HG02970 (cell line): ENCODE data around the gene ASPHD2.

Source experiments
- ATAC-seq: cut with Tn5 transposase; IDR thresholded peaks from one replicate; pipeline ENCODE4 v1.9.1; 2021; ENCODE audit warnings: mild to moderate bottlenecking, moderate library complexity, moderate number of reproducible peaks; ENCODE audit not compliant: unreplicated experiment, low FRiP score

Gene ASPHD2

DNA sequence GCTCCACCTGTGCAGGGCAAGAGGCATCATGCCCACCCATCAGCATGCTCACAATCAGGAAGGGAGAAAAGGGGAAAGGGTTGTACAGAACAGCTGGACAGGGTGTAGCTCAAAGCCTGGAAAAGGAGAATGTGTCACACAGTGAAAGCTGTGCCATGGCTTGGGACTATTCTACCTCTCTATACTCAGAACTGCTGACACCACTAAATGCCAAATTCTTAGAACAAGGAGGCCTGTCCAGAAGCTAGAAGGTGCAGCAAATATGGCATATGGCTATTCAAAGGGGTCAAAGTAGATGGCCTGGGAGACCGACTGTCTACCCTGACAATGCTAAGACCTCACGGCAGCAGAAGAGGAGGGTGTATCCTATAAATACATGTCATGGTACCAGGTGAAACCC is 41.7 kb downstream of the ASPHD2 start:
- no peak for ATAC-seq

- no peak for ATAC-seq
Measured at GRCh38 chr22:26471522-26471921, 42.5 kb downstream of the ASPHD2 start.

GRCh38 chr22:26474682-26475081 is 45.6 kb downstream of the ASPHD2 start:
- no peak for ATAC-seq

DNA sequence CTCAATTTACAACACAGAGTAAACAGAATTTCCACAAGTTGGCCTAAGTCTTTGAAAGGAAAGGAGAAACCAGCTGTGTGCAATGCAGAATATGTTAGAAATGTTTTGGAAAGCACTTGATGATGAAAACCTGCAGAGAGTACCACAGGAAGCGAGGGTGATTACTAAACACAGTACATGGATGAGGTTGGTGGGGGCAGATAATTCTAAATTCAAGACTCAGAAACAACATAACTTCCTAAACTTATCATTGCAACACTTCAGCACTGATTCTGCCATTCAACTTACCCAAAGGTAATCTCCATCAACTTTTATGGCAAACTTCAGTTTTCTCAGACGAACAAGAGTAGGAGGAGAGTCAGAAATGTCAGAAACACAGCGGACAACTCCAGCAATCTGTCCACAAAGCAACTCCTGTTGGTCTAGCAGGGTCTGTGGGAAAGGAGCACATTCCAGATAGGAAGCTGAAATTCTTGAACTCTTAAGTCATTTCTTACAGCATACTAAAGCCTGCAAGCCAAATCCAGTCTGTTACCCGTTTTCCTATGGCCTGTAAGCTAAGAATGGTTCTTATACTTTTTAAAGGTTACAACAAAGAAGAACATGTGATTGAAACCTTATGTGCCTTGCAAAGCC is 47.8 kb downstream of the ASPHD2 start:
- no peak for ATAC-seq

DNA sequence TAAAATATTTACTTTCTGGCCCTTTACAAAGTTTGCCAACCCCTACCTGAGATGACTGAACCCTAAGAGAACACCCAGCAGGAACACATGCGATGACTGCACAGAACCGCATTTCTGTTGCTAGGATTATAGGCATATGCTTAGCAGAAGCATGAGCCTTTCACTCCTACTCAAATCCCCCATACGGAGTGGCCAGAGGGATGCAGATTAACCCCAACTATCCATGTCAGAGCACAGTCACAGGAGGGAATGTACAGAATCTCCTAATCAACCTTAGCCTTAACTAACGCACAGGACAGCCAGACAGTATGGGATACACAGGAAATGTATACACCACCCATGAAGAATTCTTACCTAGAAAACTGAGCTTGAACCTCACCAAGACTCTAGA is 48.3 kb downstream of the ASPHD2 start:
- ATAC-seq = no peak

DNA sequence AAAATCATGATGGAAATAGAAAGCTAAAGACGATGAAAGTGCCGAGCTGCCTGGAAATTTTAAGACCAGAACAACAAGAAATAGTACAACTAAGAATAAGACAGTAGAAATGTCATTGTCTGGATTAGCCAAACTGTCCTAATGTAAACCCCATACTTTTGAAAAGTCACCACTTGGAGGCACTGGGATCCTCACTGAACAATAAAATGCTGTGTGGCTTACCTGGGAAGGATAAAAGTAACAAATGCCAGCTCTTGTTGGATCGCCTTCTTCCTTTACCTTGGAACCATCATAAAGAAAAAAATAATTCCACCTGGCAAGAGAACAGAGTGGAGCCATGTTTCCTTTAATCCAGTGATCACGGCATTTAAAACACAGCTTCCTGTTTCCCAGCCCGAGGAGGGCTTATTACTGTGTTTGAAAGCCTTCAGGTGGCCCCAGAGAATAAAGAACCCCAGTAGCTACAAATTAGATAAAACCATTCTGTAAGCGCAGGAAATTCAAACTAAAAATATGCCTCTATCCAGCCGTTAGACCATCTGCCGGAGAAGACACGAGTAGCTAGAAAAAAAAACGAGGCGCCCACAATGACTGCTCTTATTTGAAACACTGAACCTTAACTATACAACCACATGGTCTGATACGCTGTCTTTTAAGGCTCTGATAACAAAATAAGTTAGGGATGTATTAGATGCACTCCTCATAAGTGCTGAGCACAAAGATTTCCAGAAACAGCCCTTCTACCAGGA is 50.2 kb downstream of the ASPHD2 start:
- no peak for ATAC-seq

DNA sequence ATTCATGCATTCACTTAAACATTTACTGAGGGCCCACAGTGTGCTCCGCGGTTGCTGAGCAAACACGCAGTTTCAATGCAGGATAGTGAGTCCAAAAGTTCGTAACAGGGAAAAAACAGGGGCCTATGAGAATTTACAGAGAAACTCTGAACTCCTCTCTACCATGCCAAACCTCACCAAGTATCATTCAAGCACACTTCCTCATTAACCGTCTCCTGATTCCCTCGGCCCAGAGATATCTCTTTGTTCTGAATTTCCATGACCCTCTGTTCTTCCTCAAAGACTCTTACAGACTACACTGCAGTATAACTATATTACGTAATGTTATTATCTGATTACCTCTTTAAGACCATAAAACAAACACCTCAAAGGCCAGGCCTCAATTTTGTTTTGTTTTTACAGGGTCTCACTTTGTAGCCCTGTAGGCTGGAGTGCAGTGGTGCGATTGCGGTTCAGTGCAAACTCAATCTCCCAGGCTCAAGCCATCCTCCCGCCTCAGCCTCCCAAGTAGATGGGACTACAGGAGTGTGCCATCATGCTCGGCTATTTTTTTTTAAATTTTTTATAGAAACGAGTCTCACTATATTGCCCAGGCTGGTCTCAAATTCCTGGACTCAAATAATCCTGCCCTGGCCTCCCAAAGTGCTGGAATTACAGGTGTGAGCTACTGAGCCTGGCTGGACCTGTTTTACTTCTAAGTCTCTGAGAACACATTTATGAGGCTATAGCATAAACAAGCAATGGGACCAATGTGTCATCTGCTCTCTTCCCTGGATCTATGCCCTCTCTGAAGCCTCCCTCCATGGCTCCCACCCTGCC is 50.9 kb downstream of the ASPHD2 start:
- no peak for ATAC-seq

DNA sequence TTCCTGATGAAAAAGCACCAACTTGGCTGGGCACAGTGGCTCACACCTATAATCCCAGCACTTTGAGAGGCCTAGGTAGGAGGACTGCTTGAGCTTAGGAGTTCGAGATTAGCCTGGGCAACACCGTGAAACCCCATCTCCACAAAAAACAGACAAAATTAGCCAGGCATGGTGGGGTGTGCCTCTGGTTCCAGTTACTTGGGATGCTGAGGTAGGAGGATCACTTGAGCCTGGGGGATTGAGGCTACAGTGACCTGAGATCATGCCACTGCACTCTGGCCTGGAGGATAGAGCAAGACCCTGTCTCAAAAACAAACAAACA is 51.5 kb downstream of the ASPHD2 start:
- no peak for ATAC-seq

DNA sequence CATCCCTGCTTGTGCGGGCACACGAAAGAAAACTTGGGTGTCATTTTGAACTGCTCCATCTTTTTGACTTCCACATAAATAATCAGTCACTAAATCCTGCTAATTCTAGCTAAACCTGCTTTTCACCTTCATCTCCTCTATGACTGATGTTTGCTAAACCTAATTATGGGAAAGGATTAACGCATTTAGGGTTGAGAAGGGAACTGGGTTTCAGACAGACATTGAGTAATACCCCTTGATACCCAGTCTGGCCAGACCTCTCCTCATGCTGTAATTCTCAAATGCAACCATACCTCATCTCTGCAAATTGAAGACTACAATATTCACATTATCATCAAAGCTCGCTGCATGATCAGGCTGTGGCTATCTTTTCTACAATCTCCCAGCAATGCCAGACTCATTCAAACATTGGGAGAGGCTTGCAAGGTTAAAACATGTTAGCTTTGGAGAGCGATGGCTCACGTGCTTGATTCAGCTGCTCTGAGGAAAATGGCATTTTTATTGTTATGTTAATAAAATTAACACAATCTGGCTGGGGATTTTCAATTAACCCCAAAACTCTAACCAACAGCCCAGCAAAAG is 52.1 kb downstream of the ASPHD2 start:
- ATAC-seq = no peak

- ATAC-seq = no peak
Measured at GRCh38 chr22:26481694-26482093, 52.6 kb downstream of the ASPHD2 start.

GRCh38 chr22:26482161-26482560 is 53.1 kb downstream of the ASPHD2 start:
- no peak for ATAC-seq

GRCh38 chr22:26483043-26483438 is 54.0 kb downstream of the ASPHD2 start:
- no peak for ATAC-seq

- peak; percentile 78 for ATAC-seq
Measured at GRCh38 chr22:26483439-26484359, 54.6 kb downstream of the ASPHD2 start, which contains the start of the genes HPS4 and SRRD. Gene HPS4, minus strand, starts transcription at chr22:26483783. Its CDS starts 2,021 bp downstream, at chr22:26481762. Gene SRRD, plus strand, starts transcription at chr22:26483877. Its CDS starts 14 bp downstream, at chr22:26483891.

GRCh38 chr22:26484360-26484706 is 55.3 kb downstream of the ASPHD2 start:
- no peak for ATAC-seq

DNA sequence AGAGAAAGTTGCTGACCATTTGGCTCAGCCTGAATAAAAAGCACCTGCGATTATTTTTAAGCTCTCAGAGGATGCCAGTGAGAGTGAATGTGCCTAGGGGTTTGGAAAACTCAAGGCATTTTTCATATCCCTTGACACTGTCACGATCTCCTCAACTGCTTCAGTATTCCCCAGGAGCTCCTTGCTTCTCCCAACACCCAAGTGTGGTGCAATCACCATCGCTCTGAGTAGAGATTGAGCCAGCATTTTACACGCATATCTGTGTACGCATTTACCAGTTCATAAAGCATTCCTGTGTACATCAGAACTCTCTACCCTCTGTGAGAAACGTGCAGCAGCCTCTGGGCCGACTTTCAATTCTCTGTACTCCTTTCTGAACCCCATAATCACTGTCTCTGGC is 56.0 kb downstream of the ASPHD2 start:
- no peak for ATAC-seq

GRCh38 chr22:26485806-26486390 is 56.8 kb downstream of the ASPHD2 start:
- ATAC-seq = no peak

DNA sequence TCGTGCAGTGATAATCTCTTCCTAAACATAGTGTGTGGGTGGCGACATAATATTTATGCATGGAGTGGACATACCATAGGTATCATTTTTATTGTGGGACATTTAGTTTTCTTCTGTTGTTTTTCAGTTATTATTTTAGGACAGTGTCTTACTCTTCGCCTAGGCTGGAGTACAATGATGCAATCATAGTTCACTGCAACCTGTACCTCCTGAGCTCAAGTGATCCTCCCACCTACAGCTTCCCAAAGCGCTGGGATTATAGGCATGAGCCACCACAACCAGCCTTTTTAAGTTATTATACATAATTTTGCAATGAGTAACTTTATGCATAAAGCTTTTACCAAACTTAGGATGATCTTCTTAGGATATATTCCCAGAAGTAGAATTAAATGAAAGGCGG is 57.3 kb downstream of the ASPHD2 start:
- no peak for ATAC-seq

DNA sequence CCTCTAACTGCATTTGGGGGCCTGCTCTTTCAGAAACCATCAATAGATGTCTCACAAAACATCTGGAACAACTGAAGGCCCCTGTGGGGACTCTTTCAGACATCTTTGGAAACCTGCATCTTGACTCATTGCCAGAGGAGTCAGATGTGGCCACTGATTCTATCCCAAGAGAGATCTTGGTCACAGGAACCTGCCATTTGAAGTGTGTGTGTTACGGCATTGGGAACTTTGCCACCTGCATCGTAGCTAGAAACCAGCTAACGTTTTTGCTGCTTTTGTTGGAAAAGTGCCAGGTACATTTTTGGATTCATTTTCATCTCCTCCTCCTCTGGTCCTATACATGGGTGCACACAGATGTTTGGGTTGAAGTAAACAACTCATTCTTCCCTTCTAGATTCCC is 58.9 kb downstream of the ASPHD2 start:
- no peak for ATAC-seq

DNA sequence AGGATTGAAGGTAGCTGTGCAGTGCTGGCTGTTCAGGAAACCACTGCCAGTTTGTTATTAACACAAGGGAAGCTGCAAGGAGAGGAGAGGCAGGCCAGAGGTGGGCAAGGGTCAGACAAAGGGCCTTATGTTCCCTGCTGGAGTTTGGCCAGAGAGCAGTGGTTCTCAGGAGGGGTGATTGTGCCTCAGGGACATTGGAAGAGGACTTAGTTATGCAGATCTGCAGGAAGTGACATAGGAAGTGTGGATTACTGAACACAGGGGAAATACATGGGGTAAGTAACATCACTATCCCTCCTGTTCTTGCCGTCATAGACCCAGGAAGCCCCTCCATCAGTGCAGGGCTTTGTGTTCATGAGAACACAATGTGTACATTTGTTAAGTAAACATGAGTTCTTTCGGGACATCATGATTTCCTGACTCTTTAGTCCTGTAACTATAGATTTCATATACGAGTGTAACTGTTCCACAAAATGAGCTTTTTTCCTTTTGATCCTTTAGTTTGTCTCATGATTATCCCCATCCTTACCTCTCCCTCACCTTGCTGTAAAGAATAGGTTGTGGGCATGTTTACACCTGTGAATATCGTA is 60.5 kb downstream of the ASPHD2 start:
- ATAC-seq = no peak
